Mesenchymal stem cell (in vitro differentiated cells and primary cell): Measurements from ENCODE around the gene POLR1F.
A peak's percentile ranks its signal among the peaks of the same experiment; 100 is the strongest.

Experiments used
- DNase-seq: peaks from one replicate; pipeline ENCODE4 v3.0.0-alpha.2; 2013
- H2AFZ ChIP-seq: one replicate; pipeline ENCODE4 v1.6.1; 2013; ENCODE audit warnings: low read depth, mild to moderate bottlenecking, control low read depth, inconsistent platforms, low read length, moderate library complexity
- H2AK5ac ChIP-seq: 2 replicates; pipeline ENCODE4 v1.6.1; 2013; ENCODE audit warnings: low read length, moderate library complexity, mild to moderate bottlenecking, inconsistent platforms; ENCODE audit not compliant: severe bottlenecking
- H2BK120ac ChIP-seq: one replicate; pipeline ENCODE4 v1.6.1; 2013; ENCODE audit warnings: low read depth, mild to moderate bottlenecking, inconsistent platforms, low read length, moderate library complexity
- H2BK12ac ChIP-seq, 2 experiments: one replicate each; pipeline ENCODE4 v1.6.1; 2013; ENCODE audit warnings: inconsistent platforms in 2 of 2, low read length in 2 of 2, mild to moderate bottlenecking in 2 of 2, moderate library complexity in 2 of 2, control low read depth in 1 of 2
- H2BK15ac ChIP-seq: one replicate; pipeline ENCODE4 v1.6.1; 2013; ENCODE audit warnings: mild to moderate bottlenecking, low read depth, inconsistent platforms; ENCODE audit not compliant: poor library complexity, severe bottlenecking
- H2BK5ac ChIP-seq: 2 replicates; pipeline ENCODE4 v1.6.1; 2013; ENCODE audit warnings: low read depth, mild to moderate bottlenecking, low read length, control low read depth, inconsistent platforms; ENCODE audit not compliant: poor library complexity, severe bottlenecking
- H3K14ac ChIP-seq, 2 experiments: one replicate each; pipeline ENCODE4 v1.6.1; 2013; ENCODE audit warnings: inconsistent platforms in 2 of 2, low read length in 2 of 2, control low read depth in 1 of 2, mild to moderate bottlenecking in 1 of 2, moderate library complexity in 1 of 2
- H3K18ac ChIP-seq, 2 experiments: one replicate each; pipeline ENCODE4 v1.6.1; 2013; ENCODE audit warnings: inconsistent platforms in 2 of 2, low read length in 2 of 2, control low read depth in 1 of 2, low read depth in 1 of 2, mild to moderate bottlenecking in 1 of 2
- H3K23ac ChIP-seq, 2 experiments: one replicate each; pipeline ENCODE4 v1.6.1; 2013; ENCODE audit warnings: inconsistent platforms in 2 of 2, low read length in 2 of 2, mild to moderate bottlenecking in 2 of 2, moderate library complexity in 2 of 2, control low read depth in 1 of 2
- H3K27ac ChIP-seq: 2 replicates; pipeline ENCODE4 v1.5.1; 2013; ENCODE audit warnings: mild to moderate bottlenecking, moderate library complexity, low read length, control low read depth, inconsistent platforms; ENCODE audit not compliant: poor library complexity, severe bottlenecking
- H3K27me3 ChIP-seq, 2 experiments: 2 replicates each; pipeline versions ENCODE4 v1.6.1 to v1.7.0; 2013; ENCODE audit warnings: low read length in 2 of 2, mild to moderate bottlenecking in 2 of 2, moderate library complexity in 2 of 2, control low read depth in 1 of 2, inconsistent platforms in 1 of 2; ENCODE audit not compliant: control insufficient read depth in 1 of 2, insufficient read depth in 1 of 2
- H3K36me3 ChIP-seq, 2 experiments: 2 replicates each; pipeline versions ENCODE4 v1.6.1 to v1.7.0; 2013; ENCODE audit warnings: low read length in 2 of 2, control low read depth in 1 of 2, inconsistent platforms in 1 of 2, low read depth in 1 of 2, mild to moderate bottlenecking in 1 of 2; ENCODE audit not compliant: insufficient read depth in 2 of 2, control insufficient read depth in 1 of 2
- H3K4ac ChIP-seq, 2 experiments: one replicate each; pipeline ENCODE4 v1.6.1; 2013; ENCODE audit warnings: inconsistent platforms in 2 of 2, low read length in 2 of 2, mild to moderate bottlenecking in 2 of 2, moderate library complexity in 2 of 2, control low read depth in 1 of 2, low read depth in 1 of 2
- H3K4me1 ChIP-seq: 2 replicates; pipeline ENCODE4 v1.6.1; 2013; ENCODE audit warnings: low read depth, low read length, control low read depth; ENCODE audit not compliant: control insufficient read depth, insufficient read depth
- H3K4me2 ChIP-seq: 2 replicates; pipeline ENCODE4 v1.6.1; 2013; ENCODE audit warnings: low read length, mild to moderate bottlenecking, inconsistent platforms; ENCODE audit not compliant: poor library complexity, severe bottlenecking
- H3K4me3 ChIP-seq, 2 experiments: 2 replicates each; pipeline versions ENCODE4 v1.5.1 to v1.7.0; 2013; ENCODE audit warnings: low read length in 2 of 2, mild to moderate bottlenecking in 2 of 2, control low read depth in 1 of 2, low read depth in 1 of 2; ENCODE audit not compliant: insufficient read depth in 1 of 2
- H3K79me1 ChIP-seq: replicated peaks from 2 replicates; pipeline ENCODE4 v1.6.1; 2013; ENCODE audit warnings: mild to moderate bottlenecking, control low read depth, low read length, inconsistent platforms; ENCODE audit not compliant: poor library complexity, severe bottlenecking
- H3K9ac ChIP-seq: 2 replicates; pipeline ENCODE4 v1.7.0; 2013; ENCODE audit warnings: mild to moderate bottlenecking, low read length, moderate library complexity
- H3K9me3 ChIP-seq: 2 replicates; pipeline ENCODE4 v1.7.0; 2013; ENCODE audit warnings: mild to moderate bottlenecking, low read length; ENCODE audit not compliant: control insufficient read depth
- H4K8ac ChIP-seq: one replicate; pipeline ENCODE4 v1.6.1; 2013; ENCODE audit warnings: inconsistent platforms, mild to moderate bottlenecking, low read length, moderate library complexity
- H4K91ac ChIP-seq: one replicate; pipeline ENCODE4 v1.6.1; 2013; ENCODE audit warnings: mild to moderate bottlenecking, low read length, inconsistent platforms
- WGBS: methylation state at CpG from one replicate; pipeline ENCODE4 v1.1.7; 2013; ENCODE audit warnings: mixed read lengths; 5-methylcytosine and 5-hydroxymethylcytosine counted together

The POLR1F gene

DNA sequence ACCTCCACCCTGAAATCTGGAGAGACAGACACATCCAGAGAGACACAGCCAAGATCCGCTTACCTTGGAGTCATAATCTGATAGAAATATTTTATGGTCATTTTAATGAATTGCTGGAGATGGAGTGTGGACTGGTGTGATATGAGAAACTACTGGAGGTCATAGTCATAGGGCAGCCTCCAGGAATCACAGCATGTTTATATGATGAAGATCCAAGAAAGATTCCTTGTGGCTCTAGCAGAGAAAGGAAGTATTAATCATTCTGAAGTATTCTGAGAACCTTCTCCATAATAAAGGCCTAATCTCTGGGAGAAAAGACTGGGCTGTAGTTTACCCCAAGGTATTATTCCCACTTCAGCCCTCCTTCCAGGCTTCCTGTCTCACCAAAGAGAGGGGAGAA lies 38.0 kb downstream of the POLR1F start:
- no peak overlapping the region for H2AK5ac ChIP-seq
- no peak overlapping the region for H2BK15ac ChIP-seq
- H3K4me3 ChIP-seq: no peak overlapping the region
- no peaks in the 10 kb centered on the region for H3K36me3 ChIP-seq
- WGBS: 92% methylated on average over 1 of the region's 1 CpG
- no peak overlapping the region for H2BK12ac ChIP-seq
- no peak overlapping the region for H4K91ac ChIP-seq
- H3K4me2 ChIP-seq: no peak overlapping the region
- no peak overlapping the region for H2AFZ ChIP-seq
- H2BK120ac ChIP-seq: no peak overlapping the region
- no peak overlapping the region for H3K14ac ChIP-seq
- no peak overlapping the region for H2BK5ac ChIP-seq
- no peak overlapping the region for H3K27ac ChIP-seq
- no peak overlapping the region for H4K8ac ChIP-seq
- H3K9me3 ChIP-seq: no peaks in the 10 kb centered on the region
- H3K4me1 ChIP-seq: peaks cover 2% of the 10 kb centered on the region
- H3K79me1 ChIP-seq: no peaks in the 10 kb centered on the region
- H3K23ac ChIP-seq: no peak overlapping the region
- no peaks in the 10 kb centered on the region for H3K27me3 ChIP-seq
- no peak overlapping the region for H3K9ac ChIP-seq
- H3K18ac ChIP-seq: peak overlapping the region in 1 of 2 experiments; percentile 21
- H3K4ac ChIP-seq: no peak overlapping the region
- peak; percentile 14 for DNase-seq

DNA sequence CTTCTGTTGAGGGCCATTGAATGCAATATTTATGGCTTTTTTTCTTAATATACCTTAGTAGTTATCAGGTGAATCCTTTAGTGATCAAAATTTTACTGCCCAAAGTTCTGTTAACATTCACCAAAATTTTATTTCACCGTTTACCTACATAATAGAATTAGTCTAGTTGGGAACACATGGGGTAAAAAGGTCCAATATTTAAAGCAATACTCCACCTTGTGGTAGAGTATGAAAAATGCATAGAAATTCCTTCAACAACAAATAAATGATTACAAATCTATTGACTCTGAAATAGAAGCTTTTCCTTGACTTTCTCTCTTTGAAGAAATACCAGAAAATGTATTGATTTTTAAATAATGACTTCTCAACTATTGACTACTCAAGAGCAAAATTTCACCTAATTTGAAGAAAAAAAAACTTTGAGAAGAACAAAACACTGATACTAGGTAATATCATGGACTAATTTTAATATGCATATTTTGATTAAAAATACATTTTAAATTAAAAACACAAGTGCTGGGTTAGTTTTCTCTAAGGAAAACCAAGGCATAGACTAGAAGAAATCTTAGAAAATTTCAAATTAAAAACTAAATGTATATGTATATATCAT lies 43.3 kb downstream of the POLR1F start:
- no peak overlapping the region for H3K27ac ChIP-seq
- no peak overlapping the region for H2AK5ac ChIP-seq
- H3K79me1 ChIP-seq: no peaks in the 10 kb centered on the region
- H3K4me2 ChIP-seq: no peak overlapping the region
- H2BK12ac ChIP-seq: no peak overlapping the region
- no peaks in the 10 kb centered on the region for H3K27me3 ChIP-seq
- H2BK15ac ChIP-seq: no peak overlapping the region
- H3K36me3 ChIP-seq: no peaks in the 10 kb centered on the region
- H3K9ac ChIP-seq: no peak overlapping the region
- peak; percentile 46 for DNase-seq
- H3K4me3 ChIP-seq: no peak overlapping the region
- no peak overlapping the region for H4K91ac ChIP-seq
- H2AFZ ChIP-seq: no peak overlapping the region
- H3K14ac ChIP-seq: no peak overlapping the region
- no CpG with 5 or more reads among the region's 1 CpG for WGBS
- H3K23ac ChIP-seq: no peak overlapping the region
- no peaks in the 10 kb centered on the region for H3K9me3 ChIP-seq
- no peak overlapping the region for H4K8ac ChIP-seq
- no peak overlapping the region for H3K4ac ChIP-seq
- no peak overlapping the region for H3K18ac ChIP-seq
- no peak overlapping the region for H2BK120ac ChIP-seq
- no peaks in the 10 kb centered on the region for H3K4me1 ChIP-seq
- no peak overlapping the region for H2BK5ac ChIP-seq

DNA sequence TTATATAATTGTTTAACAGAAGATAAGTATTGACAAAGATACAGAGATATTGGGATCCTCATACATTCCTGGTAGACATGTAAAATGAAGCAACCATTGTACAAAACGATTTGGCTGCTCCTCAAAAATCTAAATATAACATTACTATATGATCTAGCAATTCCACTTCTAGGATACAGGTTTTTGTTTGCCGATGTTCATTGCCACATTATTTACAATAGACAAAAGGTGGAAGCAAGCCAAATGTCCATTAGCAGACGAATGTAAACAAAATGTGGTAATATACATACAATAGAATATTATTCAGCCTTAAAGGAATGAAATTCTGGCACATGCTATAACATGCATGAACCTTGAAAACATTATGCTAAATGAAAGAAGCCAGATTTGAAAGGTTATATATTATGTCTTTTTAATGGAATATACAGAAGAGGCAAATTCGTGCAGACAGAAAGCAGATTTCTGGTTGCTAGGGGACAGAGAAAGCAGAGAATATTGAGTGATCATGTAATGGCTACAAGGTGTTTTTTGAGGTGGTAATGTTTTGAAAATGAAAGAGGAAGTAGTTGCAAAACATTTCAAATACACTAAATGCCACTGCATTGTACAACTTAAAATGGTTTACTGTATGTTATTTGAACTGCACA lies 44.9 kb downstream of the POLR1F start:
- no peak overlapping the region for H3K4ac ChIP-seq
- H2BK5ac ChIP-seq: no peak overlapping the region
- no peaks in the 10 kb centered on the region for H3K4me1 ChIP-seq
- no peak overlapping the region for H3K18ac ChIP-seq
- DNase-seq: peak; percentile 22
- H4K8ac ChIP-seq: no peak overlapping the region
- H3K79me1 ChIP-seq: no peaks in the 10 kb centered on the region
- no peak overlapping the region for H3K9ac ChIP-seq
- no peaks in the 10 kb centered on the region for H3K9me3 ChIP-seq
- no peak overlapping the region for H2AK5ac ChIP-seq
- no peak overlapping the region for H3K4me2 ChIP-seq
- no peak overlapping the region for H3K4me3 ChIP-seq
- no peaks in the 10 kb centered on the region for H3K36me3 ChIP-seq
- no peak overlapping the region for H2BK120ac ChIP-seq
- H3K14ac ChIP-seq: no peak overlapping the region
- WGBS: 58% methylated on average over 1 of the region's 4 CpGs
- H3K27me3 ChIP-seq: no peaks in the 10 kb centered on the region
- H2BK12ac ChIP-seq: no peak overlapping the region
- no peak overlapping the region for H3K23ac ChIP-seq
- H2AFZ ChIP-seq: no peak overlapping the region
- no peak overlapping the region for H2BK15ac ChIP-seq
- no peak overlapping the region for H3K27ac ChIP-seq
- no peak overlapping the region for H4K91ac ChIP-seq

DNA sequence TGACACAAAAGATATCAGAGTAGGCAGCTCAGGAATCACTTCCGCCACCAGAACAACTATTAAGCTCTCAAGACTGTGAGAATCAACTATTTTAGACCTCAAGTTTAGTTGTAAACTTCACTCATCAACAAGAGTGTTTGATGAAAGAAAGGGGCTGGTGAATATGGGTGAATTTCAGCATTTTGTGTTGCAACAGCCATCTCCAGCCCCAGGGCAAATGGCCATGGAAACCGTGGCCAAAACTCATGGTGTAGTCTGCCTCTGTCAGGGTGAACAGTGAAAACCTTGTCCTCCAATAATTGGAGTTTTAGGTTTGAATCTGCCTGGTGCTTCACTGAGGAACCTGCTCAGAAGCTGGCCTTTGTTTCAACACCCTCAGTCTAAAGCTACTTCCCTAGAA lies 60.0 kb downstream of the POLR1F start:
- H2AK5ac ChIP-seq: no peak overlapping the region
- H2BK12ac ChIP-seq: no peak overlapping the region
- H2BK15ac ChIP-seq: no peak overlapping the region
- no peak overlapping the region for H3K4ac ChIP-seq
- H3K4me3 ChIP-seq: no peak overlapping the region
- H4K91ac ChIP-seq: no peak overlapping the region
- H4K8ac ChIP-seq: no peak overlapping the region
- peak overlapping the region; percentile 23 for H2AFZ ChIP-seq
- H3K36me3 ChIP-seq: no peaks in the 10 kb centered on the region
- no peak for DNase-seq
- peaks cover 17% of the 10 kb centered on the region for H3K9me3 ChIP-seq
- no peak overlapping the region for H3K18ac ChIP-seq
- no peak overlapping the region for H2BK120ac ChIP-seq
- H3K79me1 ChIP-seq: no peaks in the 10 kb centered on the region
- H2BK5ac ChIP-seq: no peak overlapping the region
- no peak overlapping the region for H3K9ac ChIP-seq
- no peak overlapping the region for H3K23ac ChIP-seq
- no peak overlapping the region for H3K4me2 ChIP-seq
- no peak overlapping the region for H3K27ac ChIP-seq
- no peaks in the 10 kb centered on the region for H3K4me1 ChIP-seq
- 59% methylated on average over 1 of the region's 2 CpGs for WGBS
- H3K27me3 ChIP-seq: no peaks in the 10 kb centered on the region
- H3K14ac ChIP-seq: no peak overlapping the region
